ENCODE data around the gene PRKAG2.

Gene PRKAG2

DNA sequence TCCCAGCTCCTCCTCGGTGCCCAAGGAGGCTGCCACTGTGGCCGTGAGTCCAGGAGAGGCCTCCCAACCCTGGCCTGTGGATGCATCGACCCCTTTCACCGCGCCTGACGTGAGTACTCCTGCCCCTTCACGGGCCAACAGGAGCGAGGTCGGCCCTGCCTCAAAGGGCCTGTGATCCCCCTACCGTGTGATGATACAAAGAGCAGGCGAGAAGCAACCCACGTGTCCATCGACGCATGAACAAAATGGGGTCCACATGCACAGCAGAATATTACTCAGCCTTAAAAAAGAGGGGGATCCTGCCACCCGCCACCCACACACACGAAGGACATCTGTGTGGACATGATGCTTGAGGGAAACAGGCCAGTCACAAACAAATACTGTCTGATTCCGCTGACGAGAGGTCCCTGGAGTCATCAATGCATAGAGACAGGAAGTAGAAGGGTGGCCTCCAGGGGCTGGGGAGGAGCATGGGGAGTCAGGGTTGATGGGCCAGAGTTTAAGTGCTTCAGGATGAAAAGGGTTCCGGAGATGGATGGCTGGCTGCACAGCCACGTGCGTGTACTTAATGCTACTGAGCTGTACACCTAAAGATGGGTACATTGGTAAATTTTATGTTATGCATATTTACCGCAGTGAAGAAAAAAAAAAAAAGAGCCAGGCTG is 151.9 kb downstream of the PRKAG2 start:
- Histone ChIP-seq H3K4me3 (no peak overlapping the region), H3K27ac (no peak overlapping the region)
- TF ChIP-seq, protein P1, sequence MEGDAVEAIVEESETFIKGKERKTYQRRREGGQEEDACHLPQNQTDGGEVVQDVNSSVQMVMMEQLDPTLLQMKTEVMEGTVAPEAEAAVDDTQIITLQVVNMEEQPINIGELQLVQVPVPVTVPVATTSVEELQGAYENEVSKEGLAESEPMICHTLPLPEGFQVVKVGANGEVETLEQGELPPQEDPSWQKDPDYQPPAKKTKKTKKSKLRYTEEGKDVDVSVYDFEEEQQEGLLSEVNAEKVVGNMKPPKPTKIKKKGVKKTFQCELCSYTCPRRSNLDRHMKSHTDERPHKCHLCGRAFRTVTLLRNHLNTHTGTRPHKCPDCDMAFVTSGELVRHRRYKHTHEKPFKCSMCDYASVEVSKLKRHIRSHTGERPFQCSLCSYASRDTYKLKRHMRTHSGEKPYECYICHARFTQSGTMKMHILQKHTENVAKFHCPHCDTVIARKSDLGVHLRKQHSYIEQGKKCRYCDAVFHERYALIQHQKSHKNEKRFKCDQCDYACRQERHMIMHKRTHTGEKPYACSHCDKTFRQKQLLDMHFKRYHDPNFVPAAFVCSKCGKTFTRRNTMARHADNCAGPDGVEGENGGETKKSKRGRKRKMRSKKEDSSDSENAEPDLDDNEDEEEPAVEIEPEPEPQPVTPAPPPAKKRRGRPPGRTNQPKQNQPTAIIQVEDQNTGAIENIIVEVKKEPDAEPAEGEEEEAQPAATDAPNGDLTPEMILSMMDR (IDR thresholded peaks at IDR 0.05), result no peak
- DNase-seq (ENCODE audit: low spot score), result no peak

DNA sequence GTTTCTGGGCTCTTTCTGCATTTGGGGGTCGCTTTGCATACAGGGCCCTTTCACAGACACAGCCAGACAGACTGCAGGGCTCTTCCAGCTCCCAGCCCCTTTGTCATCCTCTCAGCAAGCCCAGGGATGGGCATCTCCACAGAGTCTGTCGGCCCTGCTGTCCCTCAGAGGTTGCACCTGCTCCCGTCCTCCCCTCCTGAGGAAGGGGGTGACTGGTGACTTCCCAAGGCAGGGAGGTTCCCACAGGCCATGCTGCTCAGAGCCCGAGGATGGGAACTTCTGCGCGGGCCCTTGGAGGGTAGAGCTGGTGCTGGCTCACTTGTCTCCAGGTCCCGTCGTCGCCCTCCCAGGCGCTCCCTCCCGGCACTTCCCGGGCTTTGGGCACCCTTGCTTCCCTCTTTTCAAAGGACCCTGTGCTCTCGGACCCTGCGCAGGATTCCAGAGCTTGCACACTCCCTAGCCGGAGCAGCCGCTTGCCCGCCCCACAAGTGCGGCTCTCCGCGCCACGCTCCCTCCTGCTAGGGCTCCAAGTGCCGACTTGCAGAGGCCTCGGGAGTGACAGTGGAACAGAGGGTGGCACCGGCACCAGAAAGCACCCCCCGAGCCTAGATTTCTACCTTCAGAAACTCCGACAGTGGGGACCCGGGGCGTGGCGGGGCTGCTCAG is 152.5 kb downstream of the PRKAG2 start:
- Histone ChIP-seq H3K4me3 (no peak overlapping the region), H3K27ac (no peak overlapping the region)
- TF ChIP-seq, protein P1 (IDR thresholded peaks at IDR 0.05), result no peak
- no peak for DNase-seq (ENCODE audit: low spot score)

DNA sequence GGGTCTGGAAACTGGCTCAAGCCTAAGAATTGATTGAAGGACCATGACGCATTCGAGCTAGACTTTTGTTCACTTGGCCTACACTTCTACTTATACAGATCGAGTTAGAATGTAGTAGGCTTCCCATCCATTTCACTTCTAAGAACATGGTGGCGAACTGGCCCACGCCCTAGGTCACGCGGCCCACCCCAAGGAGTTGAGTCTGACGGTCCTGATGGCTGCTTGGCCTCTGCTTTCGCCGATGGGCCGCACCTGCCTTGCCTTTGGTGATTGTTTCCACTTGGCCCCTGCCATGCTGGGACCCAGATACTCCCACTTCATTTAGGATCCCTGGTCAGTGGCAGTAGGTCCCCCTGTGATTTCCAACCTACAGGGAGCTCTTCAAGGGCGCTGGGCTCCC is 153.6 kb downstream of the PRKAG2 start:
- TF ChIP-seq, protein P1 (IDR thresholded peaks at IDR 0.05), result no peak
- no peak overlapping the region for H3K27ac ChIP-seq
- H3K4me3 ChIP-seq, result no peak overlapping the region
- no peak for DNase-seq (ENCODE audit: low spot score)

DNA sequence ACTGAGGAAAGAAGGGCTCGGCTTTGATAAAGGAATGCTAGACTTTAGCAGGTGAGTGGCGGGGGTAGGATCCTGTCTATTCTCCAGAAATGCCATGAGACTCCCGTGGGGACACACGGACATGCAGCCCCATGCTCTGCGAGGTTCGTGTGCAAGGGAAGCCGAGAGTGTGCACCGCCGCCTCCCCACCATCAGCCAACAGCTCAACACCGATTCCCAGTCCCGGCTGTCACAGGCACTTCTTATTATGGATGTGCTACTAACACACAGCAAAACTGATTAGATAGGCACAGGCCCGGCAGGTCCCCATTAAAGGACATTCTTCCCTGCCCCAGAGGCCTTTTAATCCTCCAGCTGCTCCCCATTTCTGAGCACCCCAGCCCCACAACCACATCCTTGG is 154.4 kb downstream of the PRKAG2 start:
- H3K4me3 ChIP-seq, result no peak overlapping the region
- no peak overlapping the region for H3K27ac ChIP-seq
- TF ChIP-seq, protein P1 (IDR thresholded peaks at IDR 0.05), result no peak
- DNase-seq (ENCODE audit: low spot score), result no peak

DNA sequence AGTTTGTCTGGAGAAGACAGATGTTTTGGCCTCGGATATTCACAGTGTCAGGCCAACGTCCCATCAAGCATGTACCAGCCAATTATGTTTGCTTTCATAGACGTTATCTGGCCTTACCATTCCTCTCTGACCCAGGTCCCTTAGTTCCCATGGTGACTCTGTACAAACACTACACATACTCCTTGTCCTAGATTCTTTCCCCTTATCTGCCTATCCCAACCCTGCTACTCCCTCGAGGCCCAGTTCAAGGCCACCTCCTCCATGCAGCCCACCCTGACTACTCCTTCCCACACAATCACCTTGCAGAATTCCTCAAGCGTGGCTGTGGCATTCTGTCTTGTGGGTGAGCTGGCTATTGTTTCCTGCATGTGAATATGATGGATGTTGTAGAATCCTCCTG is 155.2 kb downstream of the PRKAG2 start:
- Histone ChIP-seq H3K4me3 (no peak overlapping the region), H3K27ac (peak overlapping the region in 1 of 2 donors; percentile 7)
- TF ChIP-seq, protein P1 (IDR thresholded peaks at IDR 0.05), result no peak
- DNase-seq (ENCODE audit: low spot score), result no peak

DNA sequence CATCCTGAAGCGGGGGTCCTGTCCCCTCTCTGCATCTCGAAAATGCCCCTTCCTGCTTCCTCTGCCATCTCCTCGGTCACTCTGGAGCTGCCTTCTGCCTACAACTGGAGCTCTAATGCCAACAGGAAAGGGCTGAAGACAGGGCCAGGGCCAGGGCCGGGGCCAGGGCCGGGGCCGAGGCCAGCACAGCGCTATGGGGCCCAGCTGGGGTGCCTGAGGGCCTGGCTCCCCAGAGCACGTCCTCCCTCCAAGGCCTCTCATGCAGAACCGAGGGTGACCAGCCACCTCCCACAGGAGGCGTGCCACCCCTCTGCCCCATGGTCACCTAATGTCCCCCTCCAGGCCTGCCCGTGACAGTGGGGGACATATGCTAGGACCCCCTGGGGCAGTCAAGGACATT is 155.7 kb downstream of the PRKAG2 start:
- DNase-seq (ENCODE audit: low spot score), result no peak
- Histone ChIP-seq H3K4me3 (no peak overlapping the region), H3K27ac (peak overlapping the region in 1 of 2 donors; percentile 7)
- TF ChIP-seq, protein P1 (IDR thresholded peaks at IDR 0.05), result no peak

DNA sequence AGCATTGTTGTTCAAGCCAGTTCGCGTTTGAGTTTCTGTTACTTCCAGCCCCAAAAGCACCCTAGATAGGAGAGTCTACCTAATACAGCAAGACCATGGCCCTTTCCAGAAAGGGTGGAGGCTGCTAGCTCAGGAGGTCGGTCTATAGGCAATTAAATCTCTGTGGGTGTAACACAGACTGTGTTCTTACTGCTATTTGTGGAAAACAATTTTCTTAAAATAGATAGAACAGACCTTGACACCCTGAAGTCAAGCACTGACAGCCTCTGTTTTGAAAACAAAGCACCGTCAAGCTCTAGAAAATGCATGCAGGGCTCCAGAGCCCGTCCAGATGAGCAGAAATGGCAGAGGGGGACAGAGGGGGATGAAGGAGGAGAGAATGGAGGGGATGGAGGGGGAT is 156.6 kb downstream of the PRKAG2 start:
- H3K4me3 ChIP-seq, result no peak overlapping the region
- TF ChIP-seq, protein P1 (IDR thresholded peaks at IDR 0.05), result no peak
- DNase-seq (ENCODE audit: low spot score), result no peak
- H3K27ac ChIP-seq, result peak overlapping the region in 1 of 2 donors; percentile 17

Data from coronary artery (tissue), 2 donors.